Activated B cell treated with CpG ODN at 0.5 μM for 24 hours (primary cell): ENCODE measurements around the gene CACNA2D3. TPM values are rescaled to one million over a fixed set of nuclear protein-coding genes. Genes with fewer than 3 reads are reported as not detected.
"Not testable (repeated sequence)": the region's sequence is repeated elsewhere in the genome, so short reads cannot be mapped to it uniquely, and the experiment has no call there.

Experiments used
- ATAC-seq: fragments of 200-7000 bp; cut with Tn5 transposase; one replicate; pipeline ENCODE4 v1.10.0; 2021; ENCODE audit warnings: low read depth, mild to moderate bottlenecking, moderate library complexity
- CTCF ChIA-PET: fragments of 350-600 bp; sonication (Branson Sonifier 250); formaldehyde crosslinking; loops from one replicate; lab custom pipeline; 2021; ENCODE audit warnings: antibody characterized with exemption; lab: Charles Lee
- POLR2A ChIA-PET: fragments of 350-600 bp; sonication (Branson Sonifier 250); formaldehyde crosslinking; loops from one replicate; lab custom pipeline; 2021; ENCODE audit warnings: antibody characterized with exemption; lab: Charles Lee
- DNase-seq: peaks from one replicate; pipeline ENCODE4 v3.0.0; 2022
- H3K27ac Mint-ChIP-seq: one replicate; pipeline ENCODE4 v1.8.0; 2020; ENCODE audit warnings: mixed read lengths
- H3K27me3 Mint-ChIP-seq: one replicate; pipeline ENCODE4 v1.8.0; 2021; ENCODE audit warnings: mixed read lengths
- H3K36me3 Mint-ChIP-seq: one replicate; pipeline ENCODE4 v1.8.0; 2021; ENCODE audit warnings: low read depth, mixed read lengths
- H3K4me1 Mint-ChIP-seq: one replicate; pipeline ENCODE4 v1.8.0; 2021; ENCODE audit warnings: mixed read lengths
- H3K4me3 Mint-ChIP-seq: one replicate; pipeline ENCODE4 v1.8.0; 2020; ENCODE audit warnings: mild to moderate bottlenecking, mixed read lengths
- H3K9me3 Mint-ChIP-seq: one replicate; pipeline ENCODE4 v1.8.0; 2020; ENCODE audit warnings: mixed read lengths
- intact Hi-C: fragments of 100-400 bp; cut with micrococcal nuclease; formaldehyde crosslinking; loops from one replicate; pipeline ENCODE4 v1.15.1; 2024
- total RNA-seq: library from RNA; stranded (reverse); gene quantifications from 2 replicates; pipeline ENCODE4 v1.2.3, GENCODE V29; 2022
- TF ChIP-seq, protein P1 (sequence below): fragments of 200-600 bp; IDR thresholded peaks from one replicate; pipeline ENCODE4 v1.8.0; 2022; ENCODE audit warnings: antibody characterized with exemption, mild to moderate bottlenecking

The CACNA2D3 gene
- total RNA-seq, 1 donor from 2014 or later = not detected

DNA sequence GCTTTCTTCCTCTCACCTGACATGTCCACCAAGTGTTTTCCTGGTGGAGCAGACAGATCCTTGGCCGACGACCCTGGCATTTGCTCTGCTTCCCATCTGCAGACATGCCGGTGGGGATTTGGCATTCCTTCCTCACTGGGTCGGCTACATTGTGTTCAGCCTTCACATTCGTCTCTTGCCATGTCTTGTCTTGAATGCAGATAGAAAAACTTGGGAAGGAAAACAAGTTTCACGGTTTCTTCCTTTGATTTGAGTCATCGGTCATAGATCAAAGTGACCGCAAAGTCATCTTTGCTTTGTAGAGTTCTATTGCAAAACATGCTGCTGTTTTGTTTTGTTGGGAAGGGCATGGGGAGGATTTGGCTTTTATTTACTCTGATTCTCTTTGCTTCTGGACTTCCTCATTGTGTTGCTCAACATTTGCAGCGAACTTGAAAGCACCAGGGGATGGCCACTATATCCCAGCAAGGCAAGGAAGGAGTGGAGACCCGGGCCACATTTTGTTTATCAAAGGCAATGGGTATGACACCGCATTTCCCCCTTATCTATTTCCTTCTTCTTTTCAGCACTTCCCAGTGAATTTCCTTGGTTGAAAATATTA lies 321.3 kb downstream of the CACNA2D3 start:
- ChIA-PET POLR2A (no interaction called here), CTCF (no interaction called here)
- no peak for ATAC-seq
- Mint-ChIP-seq H3K27me3 (peaks cover 2% of the 10 kb centered on the region), H3K9me3 (no peaks in the 10 kb centered on the region), H3K4me3 (no peak overlapping the region), H3K27ac (no peak overlapping the region), H3K4me1 (no peaks in the 10 kb centered on the region), H3K36me3 (no peaks in the 10 kb centered on the region)
- TF ChIP-seq, protein P1, sequence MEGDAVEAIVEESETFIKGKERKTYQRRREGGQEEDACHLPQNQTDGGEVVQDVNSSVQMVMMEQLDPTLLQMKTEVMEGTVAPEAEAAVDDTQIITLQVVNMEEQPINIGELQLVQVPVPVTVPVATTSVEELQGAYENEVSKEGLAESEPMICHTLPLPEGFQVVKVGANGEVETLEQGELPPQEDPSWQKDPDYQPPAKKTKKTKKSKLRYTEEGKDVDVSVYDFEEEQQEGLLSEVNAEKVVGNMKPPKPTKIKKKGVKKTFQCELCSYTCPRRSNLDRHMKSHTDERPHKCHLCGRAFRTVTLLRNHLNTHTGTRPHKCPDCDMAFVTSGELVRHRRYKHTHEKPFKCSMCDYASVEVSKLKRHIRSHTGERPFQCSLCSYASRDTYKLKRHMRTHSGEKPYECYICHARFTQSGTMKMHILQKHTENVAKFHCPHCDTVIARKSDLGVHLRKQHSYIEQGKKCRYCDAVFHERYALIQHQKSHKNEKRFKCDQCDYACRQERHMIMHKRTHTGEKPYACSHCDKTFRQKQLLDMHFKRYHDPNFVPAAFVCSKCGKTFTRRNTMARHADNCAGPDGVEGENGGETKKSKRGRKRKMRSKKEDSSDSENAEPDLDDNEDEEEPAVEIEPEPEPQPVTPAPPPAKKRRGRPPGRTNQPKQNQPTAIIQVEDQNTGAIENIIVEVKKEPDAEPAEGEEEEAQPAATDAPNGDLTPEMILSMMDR = no peak
- intact Hi-C loops = no loop called here
- DNase-seq = no peak

DNA sequence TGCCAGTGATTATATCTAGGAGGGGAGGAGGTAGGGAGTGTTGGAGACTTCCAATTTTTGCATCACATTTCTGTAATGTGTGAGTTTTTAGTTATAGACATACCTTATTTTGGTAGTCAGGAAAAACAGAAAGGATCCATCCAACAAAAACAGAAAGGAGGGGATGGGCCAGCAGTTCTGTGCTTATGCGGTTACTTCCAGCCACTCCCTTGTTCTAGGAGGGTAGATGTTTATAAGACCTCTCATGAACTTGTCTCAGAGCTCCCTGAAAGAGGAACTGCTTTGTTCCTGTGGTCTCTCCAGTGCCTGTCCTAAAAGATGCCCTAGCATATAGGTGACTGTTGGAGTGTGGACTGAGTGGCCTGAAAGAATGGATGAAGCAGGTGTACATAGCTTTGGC lies 323.3 kb downstream of the CACNA2D3 start:
- TF ChIP-seq, protein P1 = no peak

DNA sequence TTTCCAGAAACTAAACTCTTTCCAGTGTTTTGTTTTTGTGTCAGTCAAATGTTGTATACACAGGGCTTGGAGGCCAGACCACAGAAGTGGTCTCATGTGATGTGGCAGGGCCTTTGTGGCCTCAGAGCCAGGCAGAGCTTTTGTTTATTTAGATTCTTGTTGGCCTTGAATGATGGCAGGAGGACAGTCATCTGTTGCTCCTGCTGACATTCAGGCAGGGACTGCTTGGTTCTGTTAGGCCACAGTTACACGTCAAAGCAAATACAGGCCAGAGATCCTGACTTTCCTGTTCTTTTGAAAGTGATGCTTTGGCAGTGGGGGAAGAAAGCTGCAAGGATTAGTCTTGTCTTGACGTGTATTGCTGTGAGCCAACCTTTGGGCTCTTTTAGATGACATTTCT lies 325.1 kb downstream of the CACNA2D3 start:
- H3K4me3 Mint-ChIP-seq = no peak overlapping the region
- POLR2A ChIA-PET = no interaction called here
- no peak overlapping the region for H3K27ac Mint-ChIP-seq
- intact Hi-C loops = no loop called here
- H3K4me1 Mint-ChIP-seq = no peaks in the 10 kb centered on the region
- TF ChIP-seq, protein P1 = no peak
- CTCF ChIA-PET = no interaction called here
- H3K36me3 Mint-ChIP-seq = no peaks in the 10 kb centered on the region
- H3K27me3 Mint-ChIP-seq = peaks cover 2% of the 10 kb centered on the region
- ATAC-seq (no peak), DNase-seq (no peak)
- H3K9me3 Mint-ChIP-seq = no peaks in the 10 kb centered on the region

More for the DNA sequence above, 323.3 kb downstream of the CACNA2D3 start:
- H3K4me3 Mint-ChIP-seq = no peak overlapping the region
- ChIA-PET POLR2A (no interaction called here), CTCF (no interaction called here)
- no peak overlapping the region for H3K27ac Mint-ChIP-seq
- DNase-seq (no peak), ATAC-seq (no peak)
- intact Hi-C loops = no loop called here
- H3K27me3 Mint-ChIP-seq = peaks cover 2% of the 10 kb centered on the region
- H3K36me3 Mint-ChIP-seq = no peaks in the 10 kb centered on the region
- H3K4me1 Mint-ChIP-seq = no peaks in the 10 kb centered on the region
- no peaks in the 10 kb centered on the region for H3K9me3 Mint-ChIP-seq

DNA sequence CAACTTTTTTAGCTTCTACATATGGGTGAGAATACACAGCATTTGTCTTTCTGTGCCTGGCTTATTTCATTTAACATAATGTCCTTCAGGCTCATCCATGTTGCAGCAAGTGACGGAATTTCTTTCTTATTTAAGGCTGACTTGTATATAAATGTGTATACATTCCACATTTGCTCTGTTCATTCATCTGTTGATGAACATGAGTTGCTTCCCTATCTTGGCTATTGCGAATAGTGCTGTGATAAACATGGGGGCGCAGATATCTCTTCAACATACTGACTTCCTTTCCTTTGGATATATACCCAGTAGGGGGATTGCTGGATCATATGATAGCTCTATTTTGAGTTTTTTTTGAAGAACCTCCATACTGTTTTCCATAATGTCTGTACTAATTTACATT lies 332.5 kb downstream of the CACNA2D3 start:
- no peaks in the 10 kb centered on the region for H3K36me3 Mint-ChIP-seq
- DNase-seq = no peak
- peaks cover 23% of the 10 kb centered on the region for H3K9me3 Mint-ChIP-seq

DNA sequence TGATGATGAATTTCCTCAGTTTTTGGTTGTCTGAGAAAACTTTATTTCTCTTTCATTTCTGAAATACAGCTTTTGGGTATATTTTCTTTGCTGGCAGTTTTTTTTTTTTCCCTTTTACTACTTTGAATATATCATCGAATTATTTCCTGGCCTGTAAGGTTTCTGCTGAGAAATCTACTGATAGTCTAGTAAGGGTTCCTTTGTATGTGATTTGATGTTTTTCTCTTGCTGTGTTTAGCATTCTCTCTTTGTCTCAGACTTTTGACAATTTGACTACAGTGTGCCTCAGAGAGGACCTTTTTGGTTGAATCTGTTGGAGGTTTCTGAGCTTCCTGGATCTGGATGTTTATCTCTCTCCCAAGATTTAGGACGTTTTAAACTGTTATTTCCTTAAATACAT lies 336.0 kb downstream of the CACNA2D3 start:
- no peaks in the 10 kb centered on the region for H3K36me3 Mint-ChIP-seq
- POLR2A ChIA-PET = no interaction called here
- no peaks in the 10 kb centered on the region for H3K4me1 Mint-ChIP-seq
- H3K4me3 Mint-ChIP-seq = no peak overlapping the region
- no peaks in the 10 kb centered on the region for H3K27me3 Mint-ChIP-seq
- no peak overlapping the region for H3K27ac Mint-ChIP-seq
- TF ChIP-seq, protein P1 = no peak
- ATAC-seq = no peak
- CTCF ChIA-PET = no interaction called here
- intact Hi-C loops = no loop called here
- no peak for DNase-seq
- H3K9me3 Mint-ChIP-seq = peaks cover 22% of the 10 kb centered on the region

More for the DNA sequence above, 332.5 kb downstream of the CACNA2D3 start:
- intact Hi-C loops = no loop called here
- ChIA-PET CTCF (no interaction called here), POLR2A (no interaction called here)
- H3K4me3 Mint-ChIP-seq = no peak overlapping the region
- no peaks in the 10 kb centered on the region for H3K27me3 Mint-ChIP-seq
- TF ChIP-seq, protein P1 = no peak
- no peak for ATAC-seq
- H3K27ac Mint-ChIP-seq = no peak overlapping the region
- no peaks in the 10 kb centered on the region for H3K4me1 Mint-ChIP-seq

DNA sequence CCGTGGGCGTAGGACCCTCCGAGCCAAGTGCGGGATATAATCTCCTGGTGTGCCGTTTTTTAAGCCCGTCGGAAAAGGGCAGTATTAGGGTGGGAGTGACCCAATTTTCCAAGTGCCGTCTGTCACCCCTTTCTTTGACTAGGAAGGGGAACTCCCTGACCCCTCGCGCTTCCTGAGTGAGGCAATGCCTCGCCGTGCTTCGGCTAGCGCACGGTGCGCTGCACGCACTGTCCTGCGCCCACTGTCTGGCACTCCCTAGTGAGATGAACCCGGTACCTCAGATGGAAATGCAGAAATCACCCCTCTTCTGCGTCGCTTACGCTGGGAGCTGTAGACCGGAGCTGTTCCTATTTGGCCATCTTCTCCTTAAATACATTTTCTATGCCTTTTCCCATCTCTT lies 342.2 kb downstream of the CACNA2D3 start:
- CTCF ChIA-PET, H3K4me1 Mint-ChIP-seq, ATAC-seq, H3K9me3 Mint-ChIP-seq, H3K27ac Mint-ChIP-seq, H3K36me3 Mint-ChIP-seq, intact Hi-C loops, H3K27me3 Mint-ChIP-seq, H3K4me3 Mint-ChIP-seq, DNase-seq, POLR2A ChIA-PET: not testable (repeated sequence)
